ENCODE results near the gene PLEKHG4. TPM values are rescaled to one million over a fixed set of nuclear protein-coding genes. Genes with fewer than 3 reads are reported as not detected.

The PLEKHG4 gene
- total and polyA plus RNA-seq, 2 donors (not counting 1 experiment from before 2014, with no cell fraction given): 9.9 to 37.7 TPM

- Histone ChIP-seq H4K20me1 (ENCODE audit: control insufficient read depth, extremely low read depth, insufficient read depth, low read length) (no peaks in the 10 kb centered on the region), H3K4me3 (replicated peaks in 1 of 4; ENCODE audit: control extremely low read depth in 1 of 4, insufficient read depth in 1 of 4, low read depth in 3 of 4, low read length in 4 of 4) (peak overlapping the region; percentile 48 to 64 (median 56)), H3K4me1 (ENCODE audit: control insufficient read depth, extremely low read depth, insufficient read depth, low read length) (peaks cover 2% of the 10 kb centered on the region), H3K79me2 (ENCODE audit: control insufficient read depth, insufficient read depth, low read length) (no peaks in the 10 kb centered on the region), H3K27me3 (ENCODE audit: control insufficient read depth, insufficient read depth, low read length) (peaks cover 8% of the 10 kb centered on the region), H2AFZ (ENCODE audit: low read length) (peak overlapping the region; percentile 43), H3K27ac (ENCODE audit: insufficient read depth, low read length) (no peak overlapping the region), H3K9me3 (ENCODE audit: control insufficient read depth, insufficient read depth, low read depth, low read length) (no peaks in the 10 kb centered on the region), H3K9ac (ENCODE audit: insufficient read depth, low read length) (peak overlapping the region; percentile 4), H3K4me2 (ENCODE audit: extremely low read depth, insufficient read depth, low read length) (peak overlapping the region; percentile 83), H3K36me3 (ENCODE audit: control insufficient read depth, insufficient read depth, low read length) (no peaks in the 10 kb centered on the region)
- no peak for DNase-seq (ENCODE audit: low read depth in 2 of 2)
- TF ChIP-seq EZH2 (IDR thresholded peaks at IDR 0.05; ENCODE audit: low read length, missing control alignments) (no peak), CTCF (conservative IDR thresholded peaks at IDR 0.05 in 1 of 2, IDR thresholded peaks at IDR 0.05 in 1 of 2; ENCODE audit: low read depth in 1 of 2, low read length in 2 of 2) (no peak)
Observed at GRCh38 chr16:67326115-67326471, 46.8 kb downstream of the PLEKHG4 start.

- DNase-seq (ENCODE audit: low read depth in 2 of 2): peak in 1 of 2 donors; percentile 24
- Histone ChIP-seq H3K27ac (ENCODE audit: insufficient read depth, low read length) (no peak within 1 kb of the TSS), H3K4me3 (replicated peaks in 1 of 4; ENCODE audit: control extremely low read depth in 1 of 4, insufficient read depth in 1 of 4, low read depth in 3 of 4, low read length in 4 of 4) (peak within 1 kb of the TSS; percentile 48 to 64 (median 56)), H3K9ac (ENCODE audit: insufficient read depth, low read length) (peak within 1 kb of the TSS; percentile 4), H3K79me2 (ENCODE audit: control insufficient read depth, insufficient read depth, low read length) (no peaks in the 10 kb centered on the region), H4K20me1 (ENCODE audit: control insufficient read depth, extremely low read depth, insufficient read depth, low read length) (no peaks in the 10 kb centered on the region), H3K9me3 (ENCODE audit: control insufficient read depth, insufficient read depth, low read depth, low read length) (no peaks in the 10 kb centered on the region), H2AFZ (ENCODE audit: low read length) (peak within 1 kb of the TSS; percentile 43), H3K4me1 (ENCODE audit: control insufficient read depth, extremely low read depth, insufficient read depth, low read length) (peaks cover 2% of the 10 kb centered on the region), H3K36me3 (ENCODE audit: control insufficient read depth, insufficient read depth, low read length) (no peaks in the 10 kb centered on the region), H3K4me2 (ENCODE audit: extremely low read depth, insufficient read depth, low read length) (peak within 1 kb of the TSS; percentile 83), H3K27me3 (ENCODE audit: control insufficient read depth, insufficient read depth, low read length) (peaks cover 8% of the 10 kb centered on the region)
- TF ChIP-seq EZH2 (IDR thresholded peaks at IDR 0.05; ENCODE audit: low read length, missing control alignments) (no peak), CTCF (conservative IDR thresholded peaks at IDR 0.05 in 1 of 2, IDR thresholded peaks at IDR 0.05 in 1 of 2; ENCODE audit: low read depth in 1 of 2, low read length in 2 of 2) (peak; percentile 19 to 49)
Observed at GRCh38 chr16:67326472-67327309, 47.4 kb downstream of the PLEKHG4 start, which contains the start of the genes KCTD19 and LRRC36. Gene KCTD19, minus strand, starts transcription at chr16:67326741. Its CDS starts 34 bp downstream, at chr16:67326707. Gene LRRC36, plus strand, starts transcription at chr16:67326815. Its CDS starts 48 bp downstream, at chr16:67326863.

GRCh38 chr16:67327743-67328142 is 48.4 kb downstream of the PLEKHG4 start:
- H3K4me2 ChIP-seq (ENCODE audit: extremely low read depth, insufficient read depth, low read length): no peak overlapping the region
- H3K27ac ChIP-seq (ENCODE audit: insufficient read depth, low read length): no peak overlapping the region
- no peaks in the 10 kb centered on the region for H4K20me1 ChIP-seq (ENCODE audit: control insufficient read depth, extremely low read depth, insufficient read depth, low read length)
- no peak overlapping the region for H3K4me3 ChIP-seq (replicated peaks in 1 of 4; ENCODE audit: control extremely low read depth in 1 of 4, insufficient read depth in 1 of 4, low read depth in 3 of 4, low read length in 4 of 4)
- peak in 1 of 2 donors; percentile 9 for DNase-seq (ENCODE audit: low read depth in 2 of 2)
- H3K79me2 ChIP-seq (ENCODE audit: control insufficient read depth, insufficient read depth, low read length): no peaks in the 10 kb centered on the region
- H3K9ac ChIP-seq (ENCODE audit: insufficient read depth, low read length): no peak overlapping the region
- no peaks in the 10 kb centered on the region for H3K9me3 ChIP-seq (ENCODE audit: control insufficient read depth, insufficient read depth, low read depth, low read length)
- H2AFZ ChIP-seq (ENCODE audit: low read length): no peak overlapping the region
- H3K36me3 ChIP-seq (ENCODE audit: control insufficient read depth, insufficient read depth, low read length): no peaks in the 10 kb centered on the region
- H3K27me3 ChIP-seq (ENCODE audit: control insufficient read depth, insufficient read depth, low read length): peaks cover 8% of the 10 kb centered on the region
- TF ChIP-seq EZH2 (IDR thresholded peaks at IDR 0.05; ENCODE audit: low read length, missing control alignments): no peak
- TF ChIP-seq CTCF (conservative IDR thresholded peaks at IDR 0.05 in 1 of 2, IDR thresholded peaks at IDR 0.05 in 1 of 2; ENCODE audit: low read depth in 1 of 2, low read length in 2 of 2): no peak
- H3K4me1 ChIP-seq (ENCODE audit: control insufficient read depth, extremely low read depth, insufficient read depth, low read length): peaks cover 2% of the 10 kb centered on the region
